HG03558 (cell line): ENCODE measurements around the gene TMEM151B.
"Not testable (repeated sequence)": the region's sequence is repeated elsewhere in the genome, so short reads cannot be mapped to it uniquely, and the experiment has no call there.

ENCODE experiments used
- ATAC-seq: cut with Tn5 transposase; IDR thresholded peaks from one replicate; pipeline ENCODE4 v1.9.1; 2021; ENCODE audit warnings: moderate number of reproducible peaks; ENCODE audit not compliant: unreplicated experiment; ENCODE audit errors: extremely low read depth

Gene TMEM151B

DNA sequence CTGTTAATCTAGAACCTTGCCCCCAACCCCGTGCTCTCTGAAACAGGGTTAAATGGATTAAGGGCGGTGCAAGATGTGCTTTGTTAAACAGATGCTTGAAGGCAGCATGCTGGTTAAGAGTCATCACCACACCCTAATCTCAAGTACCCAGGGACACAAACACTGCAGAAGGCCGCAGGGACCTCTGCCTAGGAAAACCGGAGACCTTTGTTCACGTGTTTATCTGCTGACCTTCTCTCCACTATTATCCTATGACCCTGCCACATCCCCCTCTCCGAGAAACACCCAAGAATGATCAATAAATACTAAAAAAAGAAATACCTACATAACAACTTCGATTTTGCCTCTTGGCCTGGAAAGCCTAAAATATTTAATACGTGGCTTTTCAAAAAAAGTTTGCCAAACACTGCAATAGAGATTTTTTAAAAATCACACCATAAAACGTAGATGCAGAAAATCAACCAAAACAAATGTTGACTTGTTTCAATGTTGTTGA is 46.9 kb downstream of the TMEM151B start:
- not testable (repeated sequence) for ATAC-seq

DNA sequence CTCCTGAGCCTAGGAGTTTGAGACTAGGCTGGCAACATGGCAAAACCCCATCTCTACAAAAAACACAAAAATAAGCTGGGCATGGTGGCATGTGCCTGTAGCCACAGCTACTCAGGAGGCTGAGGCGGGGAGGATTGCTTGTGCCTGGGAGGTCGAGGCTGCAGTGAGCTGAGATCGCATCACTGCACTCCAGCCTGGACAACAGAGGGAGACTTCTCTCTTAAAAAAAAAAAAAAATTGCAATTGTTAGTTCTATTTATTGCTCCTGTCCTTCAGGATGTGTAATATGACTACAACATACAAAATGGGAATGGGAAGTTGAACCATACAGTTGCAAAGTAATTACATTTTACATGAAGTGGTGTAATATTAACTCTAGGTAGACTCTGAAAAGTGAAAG is 51.0 kb downstream of the TMEM151B start:
- no peak for ATAC-seq

DNA sequence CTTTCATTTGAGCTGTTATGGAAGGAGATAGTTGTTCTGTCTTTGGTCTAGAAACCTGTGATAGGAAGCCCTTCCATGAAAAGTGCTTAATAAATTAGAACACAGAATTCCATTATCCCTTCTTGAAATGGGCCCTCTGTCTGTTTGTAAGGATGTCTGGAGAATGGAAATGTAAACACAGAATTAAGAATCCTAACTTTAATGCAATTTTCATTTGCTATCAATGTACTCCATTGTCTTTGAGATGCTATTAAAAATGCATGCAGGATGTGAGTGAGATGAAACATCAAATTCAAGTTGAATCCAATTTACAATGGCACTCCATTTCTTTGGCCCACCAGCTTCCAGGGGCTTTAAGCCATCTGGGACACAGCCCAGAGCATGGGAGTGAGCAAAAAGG is 56.8 kb downstream of the TMEM151B start:
- no peak for ATAC-seq

DNA sequence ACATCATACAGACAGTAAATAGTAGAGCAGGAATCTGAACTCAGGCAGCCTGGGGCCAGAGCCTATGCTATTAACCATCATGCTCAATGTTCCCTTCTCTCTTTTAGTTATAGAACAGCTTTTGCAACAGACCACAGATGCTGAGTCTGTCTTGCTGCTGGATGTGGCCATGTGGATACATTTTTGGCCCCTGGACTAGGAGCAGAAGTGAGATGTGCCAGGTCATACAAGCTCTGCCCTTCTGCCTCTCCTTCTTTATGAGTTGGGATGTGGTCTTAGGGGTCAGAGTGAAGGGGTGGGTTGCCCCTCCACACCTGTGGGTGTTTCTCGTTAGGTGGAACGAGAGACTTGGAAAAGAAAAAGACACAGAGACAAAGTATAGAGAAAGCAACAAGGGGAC is 57.5 kb downstream of the TMEM151B start:
- no peak for ATAC-seq

DNA sequence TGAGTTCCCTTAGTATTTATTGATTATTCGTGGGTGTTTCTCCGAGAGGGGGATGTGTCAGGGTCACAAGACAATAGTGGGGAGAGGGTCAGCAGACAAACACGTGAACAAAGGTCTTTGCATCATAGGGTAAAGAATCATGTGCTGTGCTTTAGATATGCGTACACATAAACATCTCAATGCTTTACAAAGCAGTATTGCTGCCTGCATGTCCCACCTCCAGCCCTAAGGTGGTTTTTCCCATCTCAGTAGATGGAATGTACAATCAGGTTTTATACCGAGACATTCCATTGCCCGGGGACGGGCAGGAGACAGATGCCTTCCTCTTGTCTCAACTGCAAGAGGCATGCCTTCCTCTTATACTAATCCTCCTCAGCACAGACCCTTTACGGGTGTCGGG is 58.0 kb downstream of the TMEM151B start:
- not testable (repeated sequence) for ATAC-seq

DNA sequence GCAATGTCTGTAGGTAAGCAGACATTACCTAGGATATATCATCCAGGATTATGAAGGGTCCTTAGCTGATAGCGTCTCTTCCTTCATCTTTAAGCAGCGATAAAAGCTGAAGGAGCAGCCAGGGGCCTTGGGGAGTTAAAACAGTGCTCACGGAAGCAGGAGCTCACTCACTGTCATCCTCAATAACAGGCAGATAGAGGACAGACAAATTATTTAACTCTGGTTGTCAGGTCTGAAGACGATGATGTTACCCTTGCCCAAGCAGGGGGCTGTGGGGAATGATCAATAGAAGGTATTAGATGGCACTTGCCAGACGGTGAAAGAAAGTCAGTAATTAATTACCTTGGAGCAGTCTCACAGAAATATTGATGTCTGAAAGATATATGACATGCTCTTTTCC is 59.6 kb downstream of the TMEM151B start:
- ATAC-seq, result no peak

DNA sequence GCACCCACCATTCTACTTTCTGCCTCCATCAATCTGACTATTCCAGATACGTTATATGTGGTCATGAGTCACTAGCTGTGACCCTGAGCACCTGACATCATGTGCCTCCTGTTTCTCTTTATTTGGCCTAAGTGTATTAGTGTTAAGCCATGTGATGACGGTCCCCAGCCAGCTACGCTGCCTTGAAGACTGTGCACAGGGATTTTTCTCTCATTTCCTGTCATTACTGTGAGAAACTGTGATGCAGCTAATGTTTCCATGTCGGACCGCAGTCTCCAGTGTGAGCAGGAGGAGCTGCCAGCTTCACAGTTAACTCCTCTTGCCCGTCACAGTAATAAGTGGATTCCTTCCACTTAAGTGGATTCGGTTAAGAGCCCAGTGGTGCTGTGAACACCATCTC is 62.3 kb downstream of the TMEM151B start:
- ATAC-seq, result no peak

DNA sequence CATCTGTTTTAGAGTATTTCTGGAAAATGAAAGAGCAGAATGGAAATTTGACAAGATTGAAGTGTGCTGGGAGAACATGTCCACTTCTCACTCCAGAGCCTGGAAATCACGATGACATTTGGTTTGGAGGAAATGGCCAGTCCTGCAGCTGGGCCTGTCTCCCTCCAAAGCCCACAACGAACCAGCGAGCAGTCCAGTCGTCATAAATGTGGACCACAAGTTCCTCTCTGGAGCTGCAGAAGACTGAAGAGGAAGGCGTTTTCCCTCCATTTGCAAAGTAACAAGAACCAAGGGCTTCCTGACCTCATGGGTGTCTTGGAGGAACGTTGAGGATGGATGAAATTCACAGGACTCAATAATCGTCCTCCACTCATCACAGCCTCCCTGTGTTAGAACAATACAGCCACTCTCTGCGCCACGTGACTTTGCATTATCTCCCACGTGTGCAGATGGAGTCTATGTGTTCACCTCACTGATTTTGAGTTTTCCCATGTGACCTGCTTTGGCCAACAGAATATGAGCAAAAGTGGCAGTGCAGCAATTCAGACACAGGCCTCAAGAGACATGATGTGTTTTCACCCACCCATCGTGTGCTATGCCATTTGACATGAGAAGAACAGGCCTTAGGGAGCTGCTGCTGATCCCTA is 63.1 kb downstream of the TMEM151B start:
- ATAC-seq, result no peak

DNA sequence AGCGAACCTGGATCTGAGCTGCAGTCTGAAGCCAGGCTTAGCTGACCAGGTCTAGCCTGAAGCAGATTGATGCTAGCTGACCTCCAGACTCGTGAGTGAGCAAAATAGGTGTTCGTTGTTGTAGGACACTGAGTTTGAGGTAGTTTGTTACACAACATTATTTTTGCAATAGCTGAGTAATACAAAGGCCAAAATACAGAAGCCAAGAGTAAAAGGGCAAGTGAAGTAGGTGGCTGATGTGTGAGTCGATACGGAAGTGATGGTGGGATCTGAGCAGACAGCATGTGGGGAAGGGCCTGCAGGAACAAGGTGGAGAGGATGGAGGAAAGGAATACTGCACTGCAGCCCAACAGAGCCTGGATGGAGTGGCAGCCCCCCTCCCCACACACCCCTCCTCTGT is 63.7 kb downstream of the TMEM151B start:
- ATAC-seq, result no peak

DNA sequence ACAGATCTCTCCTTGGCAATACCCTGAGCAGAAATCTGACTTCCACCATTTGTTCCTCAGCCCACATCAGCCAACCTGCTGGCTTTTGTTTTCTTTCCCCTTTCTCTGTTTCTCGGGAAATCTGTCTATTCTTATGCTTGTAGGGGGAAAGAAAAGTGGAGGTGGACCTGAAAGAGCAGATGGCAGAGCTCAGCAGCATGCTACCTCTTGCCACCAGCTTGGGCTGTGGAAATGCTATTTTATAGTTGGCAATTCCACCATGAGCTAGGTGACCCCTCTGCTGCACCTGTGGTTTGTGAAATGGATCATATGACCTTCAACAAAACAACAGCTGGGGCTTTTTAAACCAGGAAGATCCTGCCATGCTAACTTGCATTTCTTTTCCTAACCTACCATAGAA is 65.4 kb downstream of the TMEM151B start:
- ATAC-seq, result no peak

DNA sequence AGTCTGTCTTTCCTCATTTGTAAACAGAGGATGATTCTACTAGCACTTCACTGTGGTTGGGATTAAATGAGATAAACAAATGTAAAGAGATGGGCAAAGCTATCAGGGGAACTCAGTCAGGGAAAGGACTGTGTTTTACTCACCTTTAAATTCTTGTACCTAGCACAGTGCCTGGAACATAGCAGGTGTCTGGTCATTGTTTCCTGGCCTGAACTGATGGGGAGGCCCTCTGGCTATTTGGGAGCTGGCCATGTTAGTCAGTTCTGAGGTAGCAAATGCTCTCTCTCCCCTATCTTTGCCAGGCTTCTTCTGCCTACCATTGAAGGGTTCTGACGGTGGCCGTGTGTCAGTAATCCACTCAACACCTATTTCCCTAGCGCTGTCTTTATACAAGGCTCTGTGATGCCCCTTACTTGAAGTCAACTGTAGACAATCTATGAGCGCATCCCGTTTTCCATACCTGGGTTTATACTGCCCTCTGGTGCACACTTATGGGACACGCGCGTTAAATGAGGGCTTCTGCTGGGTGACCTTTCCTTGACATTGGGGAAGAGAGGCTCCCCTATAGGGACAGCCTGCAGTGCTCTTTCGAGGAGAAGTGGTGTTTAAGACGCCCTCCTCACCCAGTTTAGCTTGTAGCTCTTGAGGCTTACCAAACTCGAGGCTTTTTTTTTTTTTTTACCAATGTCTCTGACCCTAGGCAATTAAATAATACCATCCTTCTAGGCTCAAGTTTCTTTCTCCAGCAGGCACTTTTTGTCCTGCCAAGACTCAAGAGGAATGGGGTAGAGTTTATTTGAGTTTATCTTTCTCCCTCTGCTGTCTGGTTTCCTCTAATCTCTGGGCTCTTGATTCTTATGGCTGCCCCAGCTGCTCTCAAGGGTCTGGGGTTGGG is 68.2 kb downstream of the TMEM151B start:
- no peak for ATAC-seq

DNA sequence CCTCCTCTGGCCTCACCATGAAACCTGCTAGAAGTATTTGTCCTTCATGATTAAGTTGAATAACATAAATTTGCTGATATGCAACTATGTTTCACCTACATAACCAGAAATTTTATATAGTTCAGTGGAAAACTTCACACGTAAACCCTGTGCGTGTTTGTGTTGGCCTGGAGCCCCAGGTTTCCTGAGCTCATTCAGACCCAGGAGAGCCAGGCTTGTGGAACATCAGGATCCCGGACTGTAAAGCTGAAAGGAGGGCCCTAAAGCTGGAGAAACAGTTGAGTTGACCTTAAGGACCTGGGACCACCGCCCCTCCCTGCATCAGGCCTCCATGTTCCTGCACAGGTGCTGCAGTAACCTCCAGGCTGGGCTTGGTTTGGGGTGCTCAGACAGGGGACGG is 69.1 kb downstream of the TMEM151B start:
- no peak for ATAC-seq

DNA sequence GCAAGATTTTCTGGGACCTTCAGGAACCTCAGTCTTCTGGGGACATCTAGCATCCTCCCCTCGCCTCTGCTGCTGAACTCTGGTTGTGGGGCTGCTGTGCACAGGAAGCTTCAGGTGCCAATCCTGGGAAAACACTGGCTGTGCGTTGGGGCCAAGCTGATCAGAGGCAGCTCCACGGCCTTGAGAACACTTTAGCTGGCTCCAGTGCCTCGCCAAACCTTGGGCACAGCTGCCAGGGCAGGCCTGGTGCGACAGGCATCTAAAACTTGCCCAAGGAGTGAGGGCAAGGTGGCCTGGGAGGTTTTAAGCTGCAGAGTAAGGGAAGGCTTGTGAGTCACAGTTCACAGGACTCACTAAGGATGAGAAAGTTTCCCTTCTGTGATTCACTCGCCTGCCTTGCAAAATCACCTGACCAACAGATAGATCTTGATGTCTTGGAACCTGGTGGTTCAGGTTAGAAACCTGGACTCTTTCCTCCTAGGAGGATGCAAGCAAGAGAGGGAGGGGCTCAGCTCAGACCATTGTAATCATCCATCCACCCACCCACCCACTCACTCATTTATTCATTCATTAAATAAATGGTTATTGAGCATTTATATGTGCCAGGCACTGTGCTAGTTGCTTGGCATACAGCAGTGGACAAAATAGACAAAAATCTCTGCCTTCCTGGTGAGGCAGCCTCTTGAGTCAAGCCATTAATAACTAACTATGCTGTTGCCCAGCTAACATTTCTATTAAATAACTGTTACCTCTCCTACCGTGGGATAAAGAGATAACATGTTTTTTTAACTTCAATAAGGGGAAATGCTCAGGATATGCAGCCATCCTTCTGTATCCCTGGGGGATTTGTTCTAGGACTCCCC is 69.7 kb downstream of the TMEM151B start:
- ATAC-seq, result no peak

DNA sequence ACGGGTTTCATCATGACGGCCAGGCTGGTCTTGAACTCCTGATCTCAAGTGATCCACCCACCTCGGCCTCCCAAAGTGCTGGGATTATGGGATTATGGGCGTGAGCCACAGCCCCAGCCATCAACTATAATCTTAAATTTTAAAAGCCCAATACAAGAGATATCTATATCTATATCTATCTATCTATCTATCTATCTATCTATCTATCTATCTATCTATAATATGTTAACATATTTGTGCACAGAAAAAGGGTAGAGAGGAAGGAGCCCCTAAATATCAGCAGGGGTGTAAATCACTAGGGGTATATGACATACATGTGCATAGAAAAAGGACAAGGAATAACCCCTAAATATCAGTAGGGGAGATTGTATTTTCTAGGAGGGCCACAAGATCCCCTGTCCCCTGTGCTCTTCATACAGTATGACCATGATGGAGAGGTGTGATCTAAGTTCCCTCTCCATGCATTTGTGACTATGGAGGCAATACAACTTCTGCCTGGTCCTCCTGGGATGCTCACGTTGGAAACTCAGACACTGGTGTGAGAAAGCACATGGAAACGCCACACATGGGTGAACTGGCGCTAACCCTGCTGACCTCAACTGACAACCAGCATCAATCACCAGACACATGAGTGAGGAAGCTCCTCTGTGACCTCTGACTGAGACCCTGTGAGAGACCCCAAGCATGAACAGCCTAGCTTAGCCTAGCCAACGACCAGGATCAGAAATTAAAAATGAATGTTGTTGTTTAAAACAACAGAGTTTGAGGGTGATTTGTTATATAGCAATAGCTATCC is 71.0 kb downstream of the TMEM151B start:
- no peak for ATAC-seq

DNA sequence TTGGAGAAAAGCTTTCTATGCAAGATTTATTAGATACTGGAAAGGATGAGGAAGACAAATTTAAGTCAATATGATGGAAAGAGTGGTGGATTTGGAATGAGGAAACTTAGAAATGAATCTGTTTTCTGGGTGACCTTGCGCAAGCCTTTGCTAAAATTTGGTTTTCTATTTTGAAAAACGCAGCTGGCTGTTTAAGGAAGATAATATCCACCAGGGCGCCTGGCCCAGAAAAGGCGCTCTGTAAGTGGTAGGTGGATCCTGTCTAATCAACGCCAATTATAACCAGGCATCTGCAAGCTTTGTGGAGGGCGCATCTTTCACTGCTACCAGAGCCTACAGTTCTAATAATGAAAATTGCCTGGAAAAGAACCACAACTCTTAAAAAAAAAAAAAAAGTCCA is 71.8 kb downstream of the TMEM151B start:
- no peak for ATAC-seq

DNA sequence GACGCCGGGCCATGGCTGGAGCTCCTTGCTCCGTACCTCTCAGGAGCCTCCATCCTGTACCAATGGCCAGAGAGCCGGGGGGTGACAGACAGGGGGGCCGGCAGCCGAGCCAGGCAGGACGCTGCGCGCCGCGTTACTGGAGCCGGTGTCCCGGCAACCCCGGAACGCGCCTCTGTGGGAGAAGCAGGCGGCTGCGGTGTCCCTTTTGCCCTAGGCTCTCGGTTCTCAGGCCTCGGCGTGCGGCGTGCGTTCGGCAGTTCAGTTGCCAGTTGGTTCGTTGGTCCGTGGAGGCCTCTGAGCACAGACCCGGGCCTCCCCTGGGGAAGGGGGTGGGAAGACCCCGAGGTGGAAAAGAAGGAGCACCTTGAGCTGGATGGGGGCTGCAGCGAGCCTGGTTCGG is 72.2 kb downstream of the TMEM151B start, which contains the start of gene SPATS1:
Gene SPATS1, plus strand, starts transcription at position 162 of the 400 bp plus-strand sequence. CDS start 446 bp downstream, outside the sequence.
- ATAC-seq, result no peak

DNA sequence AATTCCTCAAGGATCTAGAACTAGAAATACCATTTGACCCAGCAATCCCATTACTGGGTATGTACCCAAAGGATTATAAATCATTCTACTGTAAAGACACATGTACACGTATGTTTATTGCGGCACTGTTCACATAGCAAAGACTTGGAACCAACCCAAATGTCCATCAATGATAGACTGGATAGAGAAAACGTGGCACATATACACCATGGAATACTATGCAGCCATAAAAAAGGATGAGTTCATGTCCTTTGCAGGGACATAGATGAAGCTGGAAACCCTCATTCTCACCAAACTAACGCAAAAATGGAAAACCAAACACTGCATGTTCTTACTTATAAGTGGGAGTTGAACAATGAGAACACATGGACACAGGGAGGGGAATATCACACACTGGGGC is 76.6 kb downstream of the TMEM151B start:
- ATAC-seq, result not testable (repeated sequence)

DNA sequence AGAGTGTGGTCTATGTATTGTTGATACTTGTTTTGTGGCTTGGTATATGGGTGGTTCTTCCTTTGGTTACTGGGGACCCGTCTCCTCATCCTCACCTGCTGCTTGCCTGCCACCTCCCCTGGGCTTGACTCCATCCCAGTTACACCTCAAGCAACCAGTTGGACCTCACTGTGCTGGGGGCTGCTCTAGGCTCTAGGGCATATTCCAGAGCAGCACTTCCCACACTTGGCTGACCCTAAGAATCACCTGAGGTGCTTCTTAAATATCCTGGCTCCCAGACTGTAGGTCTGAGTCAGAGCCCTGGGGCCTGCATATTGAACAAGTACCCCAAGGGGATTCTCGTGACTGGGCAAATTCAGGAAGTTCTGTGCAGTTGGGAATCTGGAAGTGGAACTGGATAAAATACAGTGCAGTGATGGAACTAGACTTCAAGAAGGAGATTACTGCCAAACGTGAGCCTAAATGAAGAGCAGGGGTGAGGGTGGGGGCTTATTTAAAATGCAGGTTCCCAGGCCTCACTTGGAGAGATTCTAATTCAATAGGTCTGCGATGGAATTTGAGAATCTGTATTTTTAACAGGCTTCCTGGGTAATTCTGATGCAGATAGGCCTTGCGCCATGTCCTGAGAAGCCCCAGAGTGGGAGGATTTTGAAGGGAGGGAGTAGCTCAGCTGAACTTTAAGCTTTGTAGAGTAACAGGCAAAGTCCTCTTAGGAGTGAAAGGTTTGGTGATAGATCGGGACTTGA is 79.8 kb downstream of the TMEM151B start:
- ATAC-seq, result no peak

DNA sequence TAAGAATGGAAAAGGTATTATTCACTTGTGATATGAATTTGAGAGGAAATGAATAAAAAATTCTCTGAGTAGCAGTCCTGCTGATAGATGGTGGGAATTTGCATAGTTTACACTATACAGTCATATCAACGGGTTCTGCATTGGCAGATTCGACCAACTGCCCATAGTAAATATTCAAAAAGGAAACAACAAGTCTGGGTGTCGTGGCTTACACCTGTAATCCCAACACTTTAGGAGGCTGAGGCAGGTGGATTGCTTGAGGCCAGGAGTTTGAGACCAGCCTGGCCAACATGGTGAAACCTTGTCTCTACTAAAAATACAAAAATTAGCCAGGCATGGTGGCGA is 80.4 kb downstream of the TMEM151B start:
- ATAC-seq, result not testable (repeated sequence)
